Activated CD4-positive, CD25-positive, alpha-beta regulatory T cell treated with anti-CD3 and anti-CD28 coated beads, Interleukin-2, amount 50 U/mL, for 16 hours (primary cell): ENCODE results near the gene NEK10.

Experiments used
- DNase-seq: peaks from one replicate; pipeline ENCODE4 v3.0.0-alpha.2; 2020; ENCODE audit warnings: low read depth, low spot score

Gene NEK10

DNA sequence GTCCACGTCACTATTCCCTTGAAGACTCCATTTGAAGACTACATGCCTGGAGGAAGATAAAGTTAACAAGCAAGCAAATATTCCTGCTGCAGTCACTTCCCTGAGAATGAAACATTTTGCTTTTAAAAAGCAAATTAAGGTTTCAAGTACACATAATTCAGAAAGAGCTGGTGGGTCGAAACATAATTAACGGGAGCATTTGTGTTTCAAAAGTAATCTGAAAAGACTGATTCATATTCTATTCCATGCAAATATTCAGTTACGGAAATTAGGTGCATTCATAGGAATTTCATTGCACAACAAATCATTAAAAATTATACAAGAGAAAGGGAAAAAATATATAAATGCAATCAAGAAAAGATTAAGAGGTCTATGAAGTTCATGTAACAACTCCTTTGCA is 260.9 kb downstream of the NEK10 start:
- no peak for DNase-seq

DNA sequence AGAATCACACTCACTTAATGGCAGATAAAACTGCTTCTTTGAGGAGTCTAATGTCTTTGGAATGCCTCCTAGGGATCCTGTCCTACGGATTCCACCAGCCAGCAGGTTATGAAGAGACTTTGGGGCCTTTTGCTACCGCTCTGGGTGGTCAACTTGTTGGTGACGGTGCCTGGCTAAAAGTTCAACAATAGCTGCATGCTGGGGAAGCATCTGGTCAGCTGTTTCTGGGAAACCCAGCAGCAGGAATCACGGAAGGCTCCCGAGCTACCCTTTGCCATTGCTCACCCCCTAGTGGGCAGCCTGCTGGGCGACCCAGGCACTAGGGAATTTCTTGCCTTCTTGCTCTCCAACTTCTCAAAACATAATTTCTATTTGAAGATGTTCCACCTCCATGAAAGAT is 263.3 kb downstream of the NEK10 start:
- DNase-seq, result no peak

DNA sequence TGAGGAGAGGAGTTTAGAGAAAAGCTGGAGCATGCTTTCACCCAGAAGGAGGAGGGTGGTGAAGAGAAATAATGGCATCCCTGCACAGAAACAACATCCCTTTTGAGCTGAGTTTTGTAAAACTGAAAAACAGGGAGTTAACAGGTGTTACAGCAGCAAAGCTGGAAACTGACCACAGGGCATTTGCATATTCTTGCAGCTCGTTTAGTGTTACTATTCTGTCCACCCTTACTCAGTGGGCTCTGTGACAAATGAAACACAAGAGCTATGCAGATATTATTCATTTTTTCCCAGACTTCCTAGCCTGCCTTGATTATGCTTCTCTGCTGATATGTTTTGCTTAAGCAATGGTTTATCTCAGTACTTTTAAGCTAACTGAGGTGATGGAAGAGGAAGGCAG is 272.0 kb downstream of the NEK10 start:
- DNase-seq, result no peak

DNA sequence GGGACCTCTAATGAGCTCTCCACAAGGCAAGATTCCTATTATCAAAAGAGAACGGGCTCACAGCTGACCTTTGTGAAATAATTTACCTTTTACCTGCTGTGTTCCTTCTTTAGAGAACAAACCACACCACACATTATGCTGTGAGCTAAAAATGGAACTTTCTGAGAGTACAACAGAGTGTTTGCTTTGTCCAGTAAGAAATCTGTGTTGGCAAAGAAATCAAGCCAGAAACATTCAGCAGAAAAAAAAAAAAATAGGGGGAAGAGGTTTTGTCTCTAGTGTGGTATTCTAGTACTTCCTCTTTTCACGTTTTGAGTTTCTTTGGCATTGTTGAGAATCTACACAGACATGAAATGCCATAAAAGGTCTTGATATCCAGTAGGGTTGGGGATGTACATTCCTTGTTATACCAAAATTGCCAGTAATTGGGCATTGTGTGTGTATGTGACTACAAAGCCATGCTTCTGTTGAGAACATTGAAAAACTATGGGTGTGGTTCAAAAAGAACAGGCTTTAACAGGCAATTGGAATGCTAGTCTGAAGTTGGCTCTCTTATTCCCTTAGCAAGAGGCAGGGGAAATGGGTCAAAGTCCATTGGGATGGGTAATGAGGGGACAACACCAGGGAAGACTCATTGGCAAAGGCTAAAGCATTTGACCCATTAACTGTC is 273.5 kb downstream of the NEK10 start:
- no peak for DNase-seq

DNA sequence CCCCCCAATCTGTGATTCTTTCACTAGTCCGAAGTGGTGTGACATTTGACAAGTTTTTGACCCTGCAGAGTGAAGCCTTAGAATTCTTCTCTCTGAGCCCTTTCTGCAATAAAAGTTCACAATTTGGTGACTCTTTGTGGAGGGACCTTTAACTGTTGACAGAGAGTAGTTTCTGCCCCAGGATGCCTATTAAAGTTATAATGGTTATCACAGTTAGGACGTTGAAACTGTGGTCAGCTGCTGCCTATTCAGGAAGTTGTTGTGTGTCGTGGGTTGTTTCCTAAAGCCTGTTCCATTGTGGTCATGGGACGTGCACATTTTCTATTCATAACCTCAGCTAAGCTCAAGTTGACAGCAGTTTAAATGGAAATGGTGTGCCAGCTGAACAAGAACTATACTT is 274.5 kb downstream of the NEK10 start:
- no peak for DNase-seq

DNA sequence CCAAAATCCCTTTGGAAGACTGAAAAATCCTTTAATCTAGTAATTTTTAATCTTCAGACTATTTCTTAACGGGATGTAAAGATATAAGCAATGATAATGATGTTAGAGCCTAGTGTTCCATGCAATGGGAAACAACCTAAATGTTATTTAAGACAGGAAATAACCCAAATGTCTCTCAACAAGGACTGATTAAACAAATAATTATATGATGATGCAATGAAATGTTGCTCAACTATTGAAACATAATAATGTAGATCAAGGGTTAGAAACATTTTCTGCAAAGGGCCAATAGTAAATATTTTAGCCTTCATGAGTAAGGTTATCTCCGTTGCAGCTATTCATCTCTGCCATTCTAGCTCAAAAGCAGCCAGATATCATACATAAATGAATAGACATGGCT is 275.4 kb downstream of the NEK10 start:
- no peak for DNase-seq

DNA sequence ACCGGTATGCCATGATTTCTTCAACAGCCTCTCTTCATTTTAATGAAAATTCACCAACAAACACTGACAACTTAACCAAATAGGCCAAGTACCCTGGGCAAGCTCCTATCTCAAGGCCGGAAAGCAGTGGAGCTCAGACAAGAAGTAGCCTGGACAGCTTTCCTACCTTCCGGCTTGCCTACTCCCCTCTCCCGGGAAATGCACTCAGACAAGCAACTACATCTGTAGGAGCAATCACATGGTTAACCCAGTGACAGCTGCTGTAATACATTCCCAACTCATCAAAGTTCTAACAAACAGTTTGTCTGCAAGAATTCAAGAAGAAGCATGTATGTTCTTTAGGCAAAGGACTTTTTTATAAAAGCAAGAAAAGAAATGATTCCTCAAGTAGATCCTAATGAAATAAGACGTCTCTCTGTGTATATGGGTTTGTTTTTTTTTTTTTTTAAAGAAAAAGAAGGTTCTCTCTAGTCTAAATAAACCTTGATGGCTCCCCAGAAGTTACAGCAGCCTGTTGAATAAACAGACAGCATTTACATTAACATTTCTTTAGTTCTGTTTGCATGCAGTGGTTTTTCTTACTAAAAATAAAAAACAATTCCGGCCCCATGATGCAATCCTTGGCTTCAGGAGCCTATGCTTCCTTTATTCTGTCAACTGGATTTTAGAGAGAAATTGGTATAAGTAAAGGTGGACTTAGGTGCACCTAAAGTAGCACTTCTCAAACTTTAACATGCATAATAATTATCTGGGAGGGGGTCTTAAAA is 278.7 kb downstream of the NEK10 start:
- no peak for DNase-seq

DNA sequence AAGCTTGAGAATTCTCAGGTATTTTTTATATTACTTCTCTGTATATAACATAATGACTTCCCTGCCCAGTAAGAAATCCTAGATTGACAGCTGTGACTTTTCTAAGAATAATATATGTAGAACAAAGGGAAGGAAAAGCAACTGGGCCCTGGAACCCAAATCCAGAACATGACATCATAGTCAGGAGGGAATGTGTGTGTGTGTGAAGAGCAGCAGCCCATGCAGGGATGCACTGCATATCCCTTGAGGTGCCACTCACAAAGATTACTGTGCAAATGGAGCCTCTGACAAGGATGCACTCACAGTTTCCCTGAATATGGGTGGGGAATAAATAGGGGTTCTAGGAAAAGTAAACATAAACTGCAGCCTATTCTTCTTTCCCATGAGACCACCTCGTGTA is 279.5 kb downstream of the NEK10 start:
- DNase-seq, result no peak

DNA sequence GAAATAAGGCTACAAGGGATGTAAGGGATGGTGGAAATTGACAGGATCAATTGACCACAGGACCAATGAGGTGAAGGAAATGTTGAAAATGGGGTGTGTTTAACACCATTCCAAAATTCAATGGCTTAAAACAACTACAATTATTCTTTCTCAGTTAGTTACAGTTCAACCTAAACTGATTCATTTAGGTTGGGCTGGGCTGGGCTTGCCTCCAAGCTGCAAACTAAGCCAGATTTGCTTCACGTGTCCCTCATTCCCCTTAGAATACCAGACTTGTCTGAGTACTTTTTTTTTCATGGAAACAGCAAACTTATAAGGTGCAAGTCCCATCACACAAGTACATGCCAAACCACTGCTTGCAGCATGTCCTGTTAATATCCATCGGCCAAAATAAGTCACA is 280.1 kb downstream of the NEK10 start:
- no peak for DNase-seq

DNA sequence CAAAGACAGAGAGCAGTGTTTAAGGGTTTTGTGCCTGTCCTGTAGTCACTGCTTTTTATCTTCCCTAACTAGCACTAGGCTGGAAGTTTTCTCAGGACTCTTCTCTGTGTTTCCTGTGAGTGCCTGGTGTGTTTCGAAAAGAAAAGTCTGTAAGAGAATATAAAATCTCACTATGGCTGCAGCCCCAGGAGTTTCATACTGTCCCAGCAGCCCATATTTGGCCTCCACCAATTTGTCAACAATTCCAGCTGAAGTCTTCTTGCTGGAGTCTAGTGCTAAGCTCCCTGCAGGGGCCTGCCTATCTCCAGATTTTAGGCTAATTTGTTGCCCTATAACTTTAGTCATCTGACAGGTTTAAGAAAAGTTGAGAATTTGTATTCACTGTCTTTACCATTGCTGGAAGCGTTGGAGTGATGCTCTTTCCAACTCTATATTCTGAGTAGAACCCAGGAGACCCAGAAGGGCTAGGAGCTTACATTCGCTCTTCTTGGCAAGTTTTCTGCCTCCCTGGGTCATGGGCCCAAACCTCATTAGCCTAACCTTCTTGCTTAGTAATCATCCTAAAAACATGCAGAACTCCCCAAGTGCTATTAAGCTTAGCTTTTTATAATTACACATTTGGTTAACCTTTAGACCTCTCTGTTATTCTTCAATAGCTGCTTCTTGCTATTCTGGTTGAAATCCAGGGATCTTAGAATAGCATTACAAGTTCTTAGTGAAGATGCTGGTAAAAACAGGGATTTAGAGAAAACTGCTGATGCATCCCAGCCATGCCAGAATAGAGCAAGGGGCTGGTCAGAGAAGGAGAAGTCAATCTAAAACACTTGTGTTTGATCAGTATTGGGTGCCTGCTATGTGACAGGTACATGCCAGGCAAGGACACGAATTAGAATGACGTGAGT is 283.1 kb downstream of the NEK10 start:
- DNase-seq, result no peak

DNA sequence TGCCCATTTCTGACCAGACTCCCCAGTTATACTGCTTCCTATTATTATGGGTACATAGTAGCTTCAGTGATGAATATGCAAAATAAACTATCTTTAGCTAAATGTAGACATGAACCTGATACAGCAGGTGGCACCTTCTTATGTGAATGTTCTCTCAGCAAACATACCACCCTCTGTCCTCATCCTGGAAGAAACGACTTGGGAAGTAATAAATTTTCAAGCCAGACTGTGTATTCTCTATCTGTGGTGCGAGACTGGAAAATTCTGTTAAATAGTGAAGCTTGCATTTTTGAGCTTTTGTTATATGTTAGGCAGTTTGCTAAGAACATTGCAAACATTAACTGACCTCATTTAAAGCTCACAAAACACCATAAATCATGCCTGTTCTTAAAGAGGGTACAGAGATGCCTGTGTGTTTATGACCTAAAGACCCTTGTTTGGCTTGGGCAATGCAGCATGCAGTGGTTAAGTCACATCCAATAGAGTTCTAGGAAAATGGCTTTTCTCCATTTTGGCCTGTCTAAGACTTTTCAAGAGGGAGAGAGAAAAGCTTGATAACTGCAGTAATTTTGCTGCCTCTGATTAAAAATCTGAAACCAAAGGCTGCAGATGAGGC is 287.1 kb downstream of the NEK10 start:
- DNase-seq, result no peak

DNA sequence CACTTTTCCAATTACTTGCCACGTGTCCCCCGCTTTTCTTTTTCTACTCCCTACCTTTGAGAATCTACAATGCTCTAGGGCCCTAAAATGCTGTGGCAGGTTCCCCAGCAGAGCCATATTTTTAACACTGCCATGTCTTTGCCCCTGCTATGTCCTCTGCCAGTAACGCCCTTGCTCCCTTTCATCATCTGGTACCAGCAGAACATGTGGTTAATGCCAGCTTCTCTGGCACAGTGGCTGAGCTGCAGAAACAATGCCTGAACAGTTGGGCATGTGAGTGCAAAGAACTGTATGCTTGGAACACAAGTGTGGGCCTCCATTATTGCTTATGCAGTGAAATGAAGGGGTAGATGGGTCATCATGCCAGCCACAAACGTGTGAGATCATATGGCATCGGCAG is 287.6 kb downstream of the NEK10 start:
- DNase-seq, result no peak

DNA sequence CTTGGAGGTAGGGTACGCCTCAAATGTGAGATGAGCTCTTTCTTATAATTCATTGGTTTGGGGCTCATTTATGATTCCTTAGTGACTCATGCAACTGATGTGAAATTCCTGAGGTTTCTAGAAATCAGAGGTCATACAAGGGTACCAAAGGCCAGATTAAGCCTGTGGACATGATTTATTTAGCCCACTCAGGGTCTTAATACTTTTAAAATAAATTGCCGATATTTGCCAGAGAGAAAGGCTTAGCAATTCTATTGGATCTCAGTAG is 289.0 kb downstream of the NEK10 start:
- no peak for DNase-seq

DNA sequence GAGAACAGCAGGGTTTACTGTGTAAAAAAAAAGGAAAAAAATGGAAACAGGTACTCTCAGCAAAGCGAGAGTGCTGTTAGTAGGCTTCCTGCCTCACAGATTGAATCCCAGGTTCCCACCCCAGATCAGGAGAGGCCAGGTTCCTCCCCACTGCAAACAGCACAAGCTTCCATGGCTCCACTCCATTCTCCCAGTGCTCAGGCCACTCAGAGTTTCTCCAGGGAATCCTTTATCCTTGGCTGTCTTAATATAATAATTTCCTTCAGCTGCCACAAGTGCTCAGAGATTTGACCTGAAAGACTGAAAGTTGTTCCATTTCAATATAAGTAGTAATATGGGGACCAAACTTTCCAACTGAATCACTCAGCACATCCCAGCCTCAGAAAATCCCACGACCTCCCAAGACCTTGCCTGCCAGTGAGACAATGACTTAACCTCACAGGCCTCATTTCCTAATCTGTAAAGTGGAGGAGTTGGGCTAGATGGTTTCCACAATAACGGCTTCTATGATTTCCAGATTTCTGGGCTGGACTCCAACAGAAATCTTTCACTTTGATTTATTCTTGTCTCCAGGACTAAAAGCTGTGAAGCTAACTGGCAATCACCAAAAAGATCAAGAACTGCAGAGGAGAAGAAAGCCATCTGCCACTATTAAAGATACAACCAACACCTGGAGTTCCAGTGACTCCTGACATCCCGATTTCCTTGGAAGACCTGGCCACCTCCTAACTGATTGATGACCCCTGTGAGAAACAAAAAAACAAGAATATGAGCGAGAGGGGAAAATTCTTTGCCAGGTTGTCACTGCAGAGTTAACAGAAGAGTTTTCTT is 289.5 kb downstream of the NEK10 start:
- DNase-seq, result no peak

DNA sequence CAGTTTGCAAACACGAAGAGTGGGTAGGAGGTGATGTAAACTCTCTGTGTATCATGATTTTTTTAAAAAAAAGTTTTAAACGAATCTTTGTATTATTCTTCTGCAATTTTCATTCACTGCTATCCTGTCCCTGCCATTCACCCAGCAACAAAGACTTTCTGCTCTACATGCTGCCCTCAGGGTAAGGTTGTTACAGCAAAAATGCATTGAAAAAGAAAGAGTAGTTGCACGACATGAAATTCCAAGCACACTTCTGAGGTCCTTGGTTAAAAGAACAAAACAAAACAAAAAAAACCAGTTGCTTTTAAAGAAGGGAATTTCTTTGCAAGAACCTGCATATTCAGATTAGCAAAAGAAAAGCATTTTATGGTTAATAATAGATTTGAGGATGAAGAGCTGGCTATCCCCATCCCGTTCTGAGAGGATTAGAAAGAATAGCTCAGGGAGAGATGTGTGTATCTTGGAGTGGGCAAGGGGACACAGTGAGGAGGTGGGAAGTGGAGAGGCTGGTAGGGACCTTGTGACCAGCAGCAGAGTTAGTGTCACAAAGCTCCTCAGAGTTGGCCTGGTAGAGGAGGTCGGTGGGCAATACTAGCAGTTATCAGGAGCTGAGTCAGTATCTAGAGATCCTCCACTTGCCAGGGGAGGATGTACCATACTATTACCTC is 290.8 kb downstream of the NEK10 start:
- DNase-seq, result no peak

DNA sequence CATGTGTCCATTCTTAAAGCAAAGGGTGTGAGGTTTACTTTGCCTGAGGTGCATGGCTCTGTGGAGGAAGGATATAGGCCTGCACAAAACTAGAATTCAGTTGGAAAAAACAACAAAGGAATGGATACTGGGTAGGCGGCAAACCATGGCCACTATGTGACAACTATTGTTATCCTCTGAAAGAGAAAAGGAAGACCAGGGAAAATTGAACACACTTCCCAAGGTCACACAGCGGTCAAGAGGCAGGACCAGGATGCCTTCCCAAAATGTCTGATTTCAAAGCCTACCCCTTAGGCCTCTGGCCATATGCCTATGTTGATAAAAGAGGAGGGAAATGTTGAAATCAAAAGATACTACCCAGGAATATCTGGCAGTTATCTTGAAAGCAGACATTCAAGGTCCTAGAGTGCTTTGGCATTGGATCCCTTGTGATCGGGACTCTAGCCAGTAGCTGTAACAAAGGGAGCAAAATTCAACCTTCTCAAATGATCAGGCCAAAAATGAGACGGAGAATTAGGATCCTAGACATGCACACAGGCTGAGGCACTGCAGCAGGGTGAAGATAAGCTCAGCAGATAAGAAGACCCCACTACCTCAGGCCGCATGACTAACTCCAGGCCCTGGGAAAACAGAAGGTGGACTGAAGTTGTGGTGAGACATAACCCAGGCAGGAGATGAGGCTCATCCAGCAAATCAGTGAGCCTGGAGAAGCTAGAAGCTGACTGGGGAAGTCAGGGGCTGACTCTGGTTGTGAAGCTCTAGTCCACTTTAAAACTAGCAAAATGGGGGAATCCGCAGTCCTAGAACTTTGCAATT is 292.2 kb downstream of the NEK10 start:
- no peak for DNase-seq

DNA sequence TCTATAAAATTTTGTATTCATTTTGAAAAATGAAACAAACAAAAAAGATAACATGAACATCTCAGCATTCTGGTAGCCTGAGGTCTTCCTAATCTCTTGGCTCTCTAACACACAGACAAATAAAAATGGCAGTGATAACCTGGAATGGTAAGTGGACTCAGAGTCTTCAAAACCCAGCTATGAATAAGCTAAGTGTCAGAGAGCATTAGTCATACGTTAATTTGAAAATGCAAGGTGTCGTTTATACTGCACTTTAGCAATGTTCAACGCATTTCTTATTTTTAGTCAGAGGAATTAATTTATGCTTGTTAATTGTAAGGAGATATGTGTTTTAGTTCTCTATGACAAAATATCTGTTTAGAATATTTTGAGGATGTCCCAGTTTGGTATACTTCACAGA is 294.3 kb downstream of the NEK10 start:
- DNase-seq, result no peak

DNA sequence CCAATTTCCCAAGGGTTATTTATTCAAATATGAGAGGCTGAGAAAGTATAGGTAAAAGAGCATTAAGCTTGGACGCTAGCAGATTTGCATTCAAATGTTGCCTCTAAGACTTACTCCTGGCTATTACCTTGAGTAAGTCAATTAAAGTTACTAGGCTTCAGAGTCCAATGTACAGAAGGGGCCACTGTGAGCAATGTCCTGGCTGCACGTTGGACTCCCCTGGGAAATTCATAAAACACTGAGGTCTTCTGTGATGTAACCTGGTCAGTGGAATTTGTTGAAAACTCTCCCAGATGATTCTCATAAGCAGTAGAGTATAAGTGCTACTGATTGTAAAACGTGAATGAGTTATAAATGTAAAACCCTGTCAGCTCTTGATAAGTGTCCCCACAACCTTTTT is 295.3 kb downstream of the NEK10 start:
- no peak for DNase-seq

DNA sequence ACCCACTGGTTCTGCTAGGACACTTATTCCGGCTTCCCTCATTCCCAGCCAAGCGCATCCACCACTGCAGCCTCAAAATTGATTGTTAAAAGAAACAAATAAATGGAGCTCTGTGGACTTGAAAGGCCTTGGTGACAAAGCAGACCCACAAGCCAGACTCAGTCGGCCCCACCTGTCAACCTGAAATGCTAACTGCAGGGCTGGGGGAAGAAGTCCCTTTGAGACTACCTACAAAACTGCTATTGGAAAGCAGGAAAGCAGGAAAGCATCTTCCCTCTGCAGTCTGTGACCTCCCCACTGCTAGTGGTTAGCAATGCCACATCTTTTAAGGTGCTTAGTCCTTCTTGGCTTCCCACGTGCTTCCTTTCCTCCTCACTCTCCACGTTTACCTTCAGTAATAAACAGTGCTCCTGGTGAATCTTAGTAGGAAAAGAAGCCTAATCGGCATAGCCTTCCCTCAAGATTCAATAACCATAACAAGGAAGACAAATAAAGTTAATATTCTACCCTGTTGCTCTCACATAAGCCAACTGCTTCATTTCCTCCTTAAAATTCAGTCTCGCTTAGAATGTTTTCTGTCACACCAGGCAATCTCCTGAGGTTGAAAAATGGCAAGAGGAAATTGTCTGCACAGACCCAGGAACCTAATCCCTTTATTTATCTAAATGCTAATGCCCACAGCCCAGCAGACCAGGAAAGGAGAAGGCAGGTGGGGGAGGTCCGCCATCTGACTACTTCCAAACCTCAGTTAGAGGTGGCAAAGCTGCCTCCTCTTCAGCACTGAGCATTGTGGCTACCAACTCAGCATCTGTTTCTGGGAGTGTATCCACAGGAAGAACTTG is 296.2 kb downstream of the NEK10 start:
- DNase-seq, result no peak
